Inflammatory macrophage treated with lipopolysaccharide for 1 hour (primary cell): ENCODE measurements around the gene SLC4A7.
"Not testable (repeated sequence)": the region's sequence is repeated elsewhere in the genome, so short reads cannot be mapped to it uniquely, and the experiment has no call there.

Experiments
- DNase-seq, 2 donors: peaks; one replicate each; pipeline ENCODE4 v3.0.0-alpha.2; 2020 to 2022

The SLC4A7 gene

DNA sequence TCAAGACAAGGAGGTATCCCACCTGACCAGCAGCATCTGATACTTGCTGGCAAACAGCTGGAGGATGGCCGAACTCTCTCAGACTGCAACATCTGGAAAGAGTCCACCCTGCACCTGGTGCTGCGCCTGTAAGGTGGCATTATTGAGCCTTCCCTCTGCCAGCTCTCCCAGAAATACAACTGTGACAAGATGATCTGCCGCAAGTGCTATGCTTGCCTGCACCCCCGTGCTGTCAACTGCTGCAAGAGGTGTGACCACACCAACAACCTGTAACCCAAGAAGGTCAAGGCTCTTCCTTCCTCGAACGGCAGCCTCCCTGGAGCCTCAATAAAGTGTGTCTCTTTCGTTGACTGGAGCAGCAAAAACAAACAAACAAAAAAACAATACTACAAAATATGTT is 2.2 kb upstream of the SLC4A7 start:
- no peak for DNase-seq

DNA sequence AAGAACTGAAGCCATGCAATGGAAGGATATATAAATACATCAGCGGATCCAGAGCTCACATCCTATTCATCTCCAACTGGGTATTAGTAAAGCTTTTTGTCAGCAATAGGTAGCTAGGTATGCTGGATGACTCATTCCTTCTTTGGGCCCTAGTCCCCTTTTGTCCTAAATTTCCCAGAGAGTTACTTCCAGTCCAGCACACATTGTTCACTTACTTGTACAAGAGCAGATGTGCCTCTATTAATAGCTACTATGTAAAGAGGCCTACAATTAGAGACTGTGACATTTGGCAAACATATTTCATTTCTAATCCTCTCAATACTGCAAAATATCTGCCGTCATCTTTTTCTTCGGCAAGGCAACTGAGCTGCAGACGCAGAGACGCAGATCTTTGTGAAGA is 1.7 kb upstream of the SLC4A7 start:
- DNase-seq: no peak

DNA sequence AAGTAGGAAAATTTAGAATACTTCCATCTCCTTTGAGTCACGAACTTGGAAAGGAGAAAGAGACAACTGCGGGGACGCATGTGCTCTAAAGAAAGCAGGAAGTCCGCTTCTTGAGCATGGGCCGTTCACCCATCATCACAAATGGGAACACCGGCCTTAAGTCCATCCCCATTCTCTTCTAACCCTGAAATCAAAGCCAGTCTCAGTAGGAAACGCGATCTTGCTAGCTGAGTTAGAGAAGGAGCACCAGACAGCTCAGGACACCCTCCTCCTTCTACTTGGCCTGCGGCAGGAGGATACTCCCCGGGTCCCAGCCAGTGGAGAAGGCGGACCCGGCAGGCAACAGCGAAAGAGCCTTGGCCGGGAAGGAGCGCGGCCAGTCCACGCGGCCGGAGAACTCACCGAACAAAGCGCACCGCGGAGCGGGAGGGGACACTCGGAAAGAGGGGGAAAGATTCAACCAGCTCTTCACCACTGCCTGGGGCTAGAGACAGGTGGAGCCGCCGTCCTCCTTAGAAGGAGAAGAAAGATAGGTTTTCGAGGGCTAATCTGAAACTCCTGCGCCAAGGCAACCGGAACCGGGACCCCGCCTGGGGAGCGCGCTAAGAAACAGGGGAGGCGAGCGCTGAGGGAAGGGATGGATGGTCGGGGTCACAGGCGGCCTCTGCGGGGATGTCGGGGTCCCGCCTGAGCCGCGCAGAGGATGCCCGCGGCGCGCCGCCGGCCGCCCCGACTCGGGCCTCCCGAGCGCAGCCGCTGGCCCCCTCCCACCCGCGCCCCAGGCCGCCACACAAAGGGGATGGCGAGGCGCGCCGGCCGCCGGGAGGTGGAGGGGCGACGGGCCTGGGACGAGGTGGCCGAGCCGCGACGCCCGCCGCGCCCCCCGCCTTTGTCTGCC is 818 bp downstream of the SLC4A7 start:
- DNase-seq: peak; percentile 45 to 54

DNA sequence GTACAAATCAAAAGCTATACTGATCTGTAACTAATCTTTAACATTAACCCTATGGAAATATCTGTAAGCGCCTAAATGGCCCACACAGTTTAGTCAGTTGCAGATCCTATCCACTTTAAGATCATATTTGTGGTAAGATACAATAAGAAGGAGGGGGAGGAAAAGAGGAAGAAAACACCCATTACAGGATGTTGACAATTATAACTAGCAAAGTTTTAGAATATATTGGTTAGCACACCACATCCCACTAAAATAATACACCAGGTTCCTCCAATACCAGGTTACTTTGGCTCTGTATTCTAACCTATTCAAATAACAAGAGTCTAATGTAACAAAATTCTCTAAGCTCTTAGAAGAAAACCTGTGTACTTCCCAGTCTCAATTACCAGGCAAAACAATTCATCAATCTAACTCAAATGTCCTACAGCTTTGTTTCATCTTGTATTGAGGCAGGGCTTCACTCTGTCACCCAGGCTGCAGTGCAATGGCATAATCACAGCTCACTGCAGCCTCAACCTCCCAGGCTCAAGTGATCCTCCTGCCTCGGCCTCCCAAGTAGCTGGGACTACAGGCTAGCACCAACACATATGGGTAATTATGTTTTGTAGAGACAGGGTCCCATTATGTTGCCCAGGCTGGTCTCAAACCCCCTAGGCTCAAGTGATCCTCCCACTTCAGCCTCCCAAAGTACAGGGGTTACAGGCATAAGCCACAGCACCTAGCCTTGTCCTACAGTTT is 4.2 kb downstream of the SLC4A7 start:
- peak in 1 of 2 donors; percentile 17 for DNase-seq

DNA sequence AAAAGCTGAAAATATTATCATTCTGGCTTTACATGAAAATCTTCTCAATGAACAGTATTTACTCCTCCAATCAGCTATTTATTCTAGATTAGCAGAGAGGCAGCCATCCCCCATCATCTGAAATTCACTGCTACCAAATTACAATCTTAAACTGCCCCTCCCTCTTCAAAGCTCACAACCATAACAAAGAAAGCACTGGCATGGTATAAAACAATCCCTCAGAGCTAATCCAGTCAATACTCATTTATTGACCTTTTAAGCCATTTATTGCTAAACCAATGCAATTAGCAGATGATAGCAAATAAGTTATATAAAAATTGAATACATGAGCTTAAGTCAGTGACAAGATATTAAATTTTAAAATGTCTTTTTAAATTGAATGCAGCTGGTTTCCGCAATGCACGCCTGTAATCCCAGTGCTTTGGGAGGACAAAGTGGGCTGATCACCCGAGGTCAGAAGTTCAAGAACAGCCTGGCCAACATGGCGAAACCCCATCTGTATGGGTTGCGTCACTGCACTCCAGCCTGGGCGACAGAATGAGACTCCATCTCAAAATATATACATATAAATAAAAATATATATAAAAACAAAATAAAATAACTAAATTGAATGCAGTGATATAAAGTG is 12.1 kb downstream of the SLC4A7 start:
- DNase-seq: no peak

DNA sequence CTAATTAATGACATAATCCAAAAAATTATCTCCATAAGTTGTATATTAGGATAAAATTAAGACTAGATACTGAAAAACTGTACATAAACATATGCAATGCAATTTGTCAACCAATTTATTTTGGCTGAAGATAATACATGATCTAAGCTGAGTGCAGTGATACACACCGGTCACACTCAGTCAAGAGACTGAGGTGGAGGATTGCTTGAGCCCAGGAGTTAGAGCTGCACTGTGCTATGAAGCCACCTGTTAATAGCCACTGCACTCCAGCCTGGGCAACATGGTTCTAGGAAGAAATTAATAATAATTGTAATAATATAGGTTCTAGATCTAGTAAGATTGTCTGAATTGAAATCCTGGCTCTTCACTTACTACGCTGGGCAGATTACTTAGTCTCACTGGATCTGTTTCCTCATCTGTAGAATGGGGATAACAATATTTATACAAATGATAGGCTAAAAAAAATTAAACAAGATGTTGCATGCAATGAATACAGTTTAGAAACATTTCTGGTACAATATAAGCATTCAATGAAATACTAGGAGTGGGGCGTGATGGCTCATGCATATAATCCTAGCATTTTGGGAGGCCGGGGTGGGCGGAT is 15.8 kb downstream of the SLC4A7 start:
- DNase-seq: no peak

DNA sequence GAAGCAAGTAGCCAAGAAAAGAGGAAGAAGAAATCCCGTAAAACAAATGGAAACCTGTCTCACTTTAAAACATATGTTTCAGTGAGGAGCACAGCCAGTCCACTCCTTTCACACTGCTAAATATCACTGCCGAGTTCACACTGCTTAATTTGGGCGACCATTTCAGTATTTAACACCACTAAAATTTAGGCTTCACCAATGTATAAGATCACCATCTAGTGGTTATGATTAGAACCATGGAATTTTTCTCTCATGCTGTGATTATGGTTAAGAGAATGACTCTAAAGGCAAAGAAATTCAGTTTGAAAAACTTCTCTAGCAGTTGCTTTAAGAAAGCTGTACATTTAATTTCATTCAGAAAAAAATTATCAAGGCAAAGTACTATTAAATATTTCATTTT is 16.6 kb downstream of the SLC4A7 start:
- DNase-seq: peak; percentile 32 to 56

DNA sequence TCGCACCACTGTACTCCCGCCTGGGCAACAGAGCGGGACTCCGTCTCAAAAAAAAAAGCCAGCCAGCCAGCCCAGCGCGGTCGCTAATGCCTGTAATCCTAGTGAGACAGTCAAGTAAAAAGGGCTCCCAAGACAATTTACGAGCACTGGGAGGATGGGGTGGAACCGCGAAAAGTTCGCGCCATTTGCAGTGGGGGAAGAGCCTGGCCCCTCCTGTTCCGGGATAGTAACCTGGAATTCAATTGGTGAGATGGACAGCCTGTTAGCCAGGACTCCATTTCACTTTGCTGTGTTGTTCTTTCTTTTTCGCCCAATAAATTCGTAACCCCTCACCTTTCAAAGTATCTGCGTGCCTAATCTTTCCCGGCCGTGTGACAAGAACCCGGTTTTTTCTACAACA is 19.5 kb downstream of the SLC4A7 start:
- DNase-seq: no peak

DNA sequence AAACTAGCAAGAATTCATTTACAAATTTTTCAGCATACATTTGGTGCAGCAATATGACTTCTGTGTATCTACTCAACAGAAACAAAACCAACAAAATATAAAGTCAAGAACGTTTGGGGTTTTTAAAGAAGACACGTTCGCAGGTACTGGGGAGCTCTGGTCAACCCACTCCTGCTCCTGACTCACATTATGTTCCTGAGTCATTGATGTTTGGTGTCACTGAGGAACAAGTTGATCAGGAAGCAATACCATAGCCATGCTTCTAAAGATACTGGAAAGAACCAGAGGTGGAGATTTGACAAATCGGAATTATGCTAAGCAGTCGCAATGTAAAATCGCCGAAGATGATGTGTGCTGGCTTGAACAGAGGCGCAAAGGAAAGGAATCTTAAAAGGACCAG is 22.0 kb downstream of the SLC4A7 start:
- DNase-seq: no peak

DNA sequence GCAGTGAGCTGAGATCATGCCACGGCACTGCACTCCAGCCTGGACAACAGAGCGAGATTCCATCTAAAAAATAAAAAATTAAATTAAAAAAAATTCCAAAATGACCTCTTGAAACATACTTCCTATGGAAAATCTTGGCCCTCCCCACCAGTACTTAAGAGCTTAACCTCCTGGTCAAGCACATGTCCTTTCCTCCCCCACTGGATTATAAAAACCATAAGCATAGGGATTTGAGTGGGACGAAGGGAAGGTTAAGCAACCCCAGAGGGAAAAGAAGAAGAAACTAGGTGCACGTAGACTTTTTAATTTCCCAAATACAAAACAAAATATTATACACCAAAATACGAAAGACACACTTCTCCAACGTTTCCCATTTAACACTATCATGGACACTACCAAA is 25.3 kb downstream of the SLC4A7 start:
- DNase-seq: peak; percentile 14 to 31

DNA sequence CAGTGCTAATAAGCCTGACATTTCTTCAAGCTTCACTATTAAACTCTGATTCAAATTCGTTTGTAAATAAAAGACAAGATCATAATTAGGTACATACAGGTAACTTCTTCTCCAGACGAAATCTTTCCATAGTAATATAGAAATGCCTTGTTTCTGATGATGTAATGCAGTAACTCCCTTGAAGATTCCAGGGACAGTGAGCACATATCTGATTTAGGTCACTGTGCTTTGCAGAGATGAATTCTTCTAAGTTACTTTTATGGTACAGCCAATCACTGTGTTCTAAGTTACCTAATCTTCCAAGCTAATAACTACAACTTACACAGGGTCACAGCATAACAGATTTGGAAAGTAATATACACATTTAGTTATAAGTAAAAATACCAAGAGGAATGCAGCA is 27.6 kb downstream of the SLC4A7 start:
- no peak for DNase-seq

DNA sequence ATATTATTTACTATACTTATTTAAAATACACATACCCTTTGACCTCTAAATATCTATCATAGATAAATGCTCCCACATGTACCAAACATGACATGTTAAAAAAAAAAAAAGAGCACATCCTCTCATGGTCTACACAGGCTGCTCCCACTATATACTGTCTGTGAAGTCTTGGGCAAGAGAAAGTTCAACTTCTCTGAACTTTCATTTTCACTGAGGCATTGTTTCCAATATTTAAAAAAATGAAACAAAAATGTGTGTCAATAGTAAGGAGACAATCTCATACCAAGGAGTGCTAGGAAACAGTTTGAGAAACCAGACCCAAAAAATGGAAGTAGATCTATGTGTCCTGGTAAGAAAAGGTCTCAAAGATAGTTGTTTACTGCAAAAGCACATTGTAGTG is 29.3 kb downstream of the SLC4A7 start:
- DNase-seq: peak; percentile 25 to 41

DNA sequence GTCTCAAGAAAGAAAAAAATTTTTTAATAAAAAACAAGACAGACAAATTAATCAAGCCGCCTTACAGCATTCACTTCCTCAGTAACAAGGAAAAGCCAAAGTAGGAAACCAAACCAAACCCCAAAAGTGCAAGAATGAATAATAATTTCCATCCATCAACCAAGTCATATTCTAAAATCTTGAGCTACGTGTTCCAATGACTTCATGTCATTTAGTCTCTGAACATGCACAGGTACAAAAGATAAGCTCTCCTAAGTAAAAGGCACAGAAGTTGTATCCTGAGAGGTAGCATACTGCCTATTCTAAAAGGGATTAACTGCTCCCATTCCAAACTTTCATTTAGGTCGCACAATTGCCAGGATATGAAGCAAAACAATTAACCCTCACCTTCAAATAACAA is 29.7 kb downstream of the SLC4A7 start:
- no peak for DNase-seq

DNA sequence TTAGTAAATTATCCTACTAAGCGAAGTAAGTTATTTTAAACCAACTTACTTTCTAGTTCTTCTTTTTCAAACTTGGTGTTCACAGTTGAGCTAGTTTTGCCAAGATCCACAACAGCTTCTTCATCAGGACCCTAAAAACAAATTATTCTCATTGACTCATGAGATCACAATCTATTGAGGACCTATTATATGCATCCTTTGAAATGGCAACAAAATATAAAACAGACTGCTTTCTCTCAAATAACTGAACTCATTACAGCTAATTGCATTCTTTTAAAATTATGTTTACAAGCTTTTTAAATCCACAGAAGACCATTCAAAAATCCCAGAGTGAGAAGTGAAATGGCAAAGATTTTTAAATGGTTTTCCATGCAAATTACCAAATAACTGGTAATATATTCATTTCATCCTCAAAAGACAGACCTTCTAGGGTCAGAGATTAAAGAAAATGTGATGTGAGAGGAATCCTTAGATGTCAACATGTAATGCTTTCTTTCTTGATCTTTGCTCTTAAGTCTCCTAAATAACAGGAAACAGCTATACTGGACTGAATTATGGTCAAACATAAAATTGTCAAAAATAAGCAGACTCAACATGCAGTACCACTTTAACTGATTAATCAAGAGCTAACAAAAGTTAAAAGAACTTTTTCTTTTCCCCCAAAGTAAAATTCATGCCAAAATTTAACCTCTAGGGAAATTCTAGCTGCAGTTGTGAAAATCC is 31.7 kb downstream of the SLC4A7 start:
- no peak for DNase-seq

DNA sequence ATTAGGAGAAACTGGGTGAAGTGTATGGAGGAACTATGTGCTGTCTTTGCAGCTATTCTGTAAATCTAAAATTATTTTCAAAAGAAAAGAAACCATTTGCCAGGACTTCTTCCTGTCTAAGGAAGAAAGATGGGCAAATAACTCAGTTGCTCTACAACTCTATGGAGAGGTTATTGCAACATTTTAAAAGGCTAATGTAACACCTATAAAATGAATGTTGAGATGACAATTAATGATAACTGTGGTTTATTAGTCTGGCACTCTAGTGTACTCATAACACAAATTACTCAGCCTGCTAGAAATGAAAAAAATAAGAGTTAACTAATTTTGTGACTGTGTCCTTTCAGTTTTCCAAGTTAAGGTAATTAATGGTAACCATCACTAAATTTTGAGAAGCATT is 32.3 kb downstream of the SLC4A7 start:
- no peak for DNase-seq

DNA sequence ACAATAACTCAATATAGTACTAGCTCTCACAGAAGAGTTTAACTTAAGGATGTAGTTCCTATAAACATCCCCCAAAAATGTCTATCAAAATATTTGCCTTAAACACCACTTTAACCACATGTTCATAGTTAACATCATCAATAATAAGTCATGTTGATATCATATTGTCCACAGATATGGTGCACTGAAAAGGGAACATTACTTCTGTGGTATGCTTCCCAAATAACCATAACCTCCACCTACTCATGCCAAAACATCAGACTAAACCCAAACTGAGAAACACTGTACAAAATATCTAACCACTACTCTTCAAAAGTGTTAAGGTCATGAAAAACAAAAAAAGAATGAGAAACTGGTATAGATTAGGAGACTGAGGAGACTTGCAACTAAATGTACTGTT is 32.9 kb downstream of the SLC4A7 start:
- DNase-seq: no peak

DNA sequence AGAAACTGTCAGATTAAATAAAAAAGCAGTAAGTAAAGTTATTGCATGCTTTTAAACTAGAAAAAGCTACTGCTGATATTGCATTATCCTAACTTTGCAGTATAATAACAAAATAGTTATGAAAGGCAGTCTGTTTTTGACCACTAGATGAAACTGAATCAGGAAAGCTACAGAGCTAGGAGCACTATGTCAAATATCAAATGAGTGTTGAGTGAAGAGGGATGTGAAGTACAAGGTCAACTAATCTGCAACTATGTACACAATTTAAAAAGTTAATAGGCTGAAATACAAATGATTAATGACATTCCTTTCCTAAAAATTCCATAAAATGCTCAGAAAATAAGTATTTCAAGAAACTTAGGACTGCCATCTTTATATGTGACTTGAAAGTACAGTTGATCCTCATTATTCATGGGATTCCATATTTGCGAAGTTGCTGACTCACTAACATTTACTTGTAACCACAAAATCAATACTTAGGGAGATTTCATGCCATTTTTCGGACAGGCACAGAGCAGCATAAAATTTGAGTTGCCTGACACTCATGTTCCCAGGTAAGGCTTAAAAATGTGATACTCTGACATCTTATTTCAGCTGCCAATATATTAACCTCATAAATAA is 34.5 kb downstream of the SLC4A7 start:
- no peak for DNase-seq

DNA sequence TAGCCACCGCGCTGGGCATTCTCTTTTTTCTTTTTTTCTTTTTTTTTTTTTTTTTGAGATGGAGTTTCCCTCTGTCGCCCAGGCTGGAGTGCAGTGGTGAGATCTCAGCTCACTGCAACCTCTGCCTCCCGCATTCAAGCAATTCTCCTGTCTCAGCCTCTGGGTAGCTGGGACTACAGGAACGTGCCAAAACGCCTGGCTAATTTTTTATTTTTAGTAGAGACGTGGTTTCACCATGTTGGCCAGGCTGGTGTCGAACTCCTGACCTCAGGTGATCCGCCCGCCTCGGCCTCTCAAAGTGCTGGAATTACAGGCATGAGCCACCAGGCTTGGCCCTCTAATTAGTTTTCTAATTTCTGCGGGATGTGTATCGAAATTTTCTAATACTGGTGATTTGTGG is 41.2 kb downstream of the SLC4A7 start:
- DNase-seq: not testable (repeated sequence)

DNA sequence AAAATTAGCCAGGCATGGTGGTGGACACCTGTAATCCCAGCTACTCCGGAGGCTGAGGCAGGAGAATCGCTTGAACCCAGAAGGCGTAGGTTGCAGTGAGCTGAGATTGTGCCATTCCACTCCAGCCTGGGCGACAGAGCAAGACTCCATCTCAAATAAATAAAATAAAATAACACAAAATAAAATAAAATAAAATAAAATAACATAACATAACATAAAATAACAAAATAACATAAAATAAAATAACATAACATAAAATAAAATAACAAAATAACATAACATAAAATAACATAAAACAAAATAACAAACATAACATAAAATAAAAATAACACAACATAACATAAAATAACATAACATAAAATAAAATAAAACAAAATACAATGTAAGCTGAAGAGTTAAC is 45.8 kb downstream of the SLC4A7 start:
- not testable (repeated sequence) for DNase-seq

DNA sequence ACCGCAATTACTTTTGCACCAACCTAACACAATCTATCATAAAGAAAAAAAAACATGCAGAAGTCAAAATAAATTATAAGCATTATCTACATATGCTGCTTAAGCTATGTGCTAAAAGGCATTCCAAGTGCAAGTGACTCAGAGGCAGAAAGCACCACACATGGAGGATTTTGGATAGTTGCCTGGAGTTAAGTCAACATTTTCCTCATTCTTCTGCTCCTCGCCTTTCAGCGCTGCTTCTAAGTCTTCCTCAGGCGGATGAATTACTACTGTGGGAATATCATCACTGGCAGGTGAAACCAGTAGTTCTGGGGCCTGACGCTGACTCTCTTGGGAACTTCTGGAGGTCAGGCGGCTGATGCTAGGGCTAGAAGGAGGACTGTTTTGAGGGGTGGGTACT is 53.1 kb downstream of the SLC4A7 start:
- no peak for DNase-seq

DNA sequence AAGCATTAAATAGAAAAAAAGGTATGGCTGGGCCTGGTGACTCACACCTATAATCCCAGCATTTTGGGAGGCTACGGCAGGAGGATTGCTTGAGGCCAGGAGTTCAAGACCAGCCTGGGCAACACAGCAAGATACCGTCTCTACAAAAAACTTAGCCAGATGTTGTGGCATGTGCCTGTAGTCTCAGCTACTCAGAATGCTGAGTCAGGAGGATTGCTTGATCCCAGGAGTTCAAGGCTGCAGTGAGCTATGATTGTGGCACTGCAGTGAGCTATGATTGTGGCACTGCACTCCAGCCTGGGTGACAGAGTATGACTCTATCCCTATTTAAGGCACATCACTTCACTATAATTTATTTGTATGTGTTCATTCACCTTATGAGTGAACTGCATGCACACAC is 54.3 kb downstream of the SLC4A7 start:
- no peak for DNase-seq

DNA sequence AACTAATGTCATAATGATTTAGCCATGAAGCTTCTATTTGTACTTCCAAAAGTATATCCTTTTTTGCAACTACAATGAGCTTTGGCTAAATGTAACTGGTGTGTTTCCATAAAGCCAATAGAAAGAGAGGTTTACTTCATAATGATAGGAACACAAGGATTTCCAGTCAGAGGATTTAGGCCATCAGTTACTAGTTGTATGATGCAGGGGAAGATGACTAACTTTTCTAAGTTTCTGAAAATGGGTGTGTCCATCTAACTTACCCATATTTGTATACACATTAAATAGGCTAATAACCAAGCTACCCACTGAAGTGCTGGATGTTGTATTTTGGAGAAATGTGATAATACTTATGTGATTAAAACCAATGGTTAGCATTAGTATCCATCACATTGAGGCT is 55.7 kb downstream of the SLC4A7 start:
- DNase-seq: no peak
